ENCODE data around the gene EMP3. TPM values are rescaled to one million over a fixed set of nuclear protein-coding genes. Genes with fewer than 3 reads are reported as not detected.

The EMP3 gene
- total and polyA plus RNA-seq, 2 of the 13 experiments (the other 11 are each of a cell fraction or from before 2014, with no cell fraction given), result 2.2 to 7.8 TPM

DNA sequence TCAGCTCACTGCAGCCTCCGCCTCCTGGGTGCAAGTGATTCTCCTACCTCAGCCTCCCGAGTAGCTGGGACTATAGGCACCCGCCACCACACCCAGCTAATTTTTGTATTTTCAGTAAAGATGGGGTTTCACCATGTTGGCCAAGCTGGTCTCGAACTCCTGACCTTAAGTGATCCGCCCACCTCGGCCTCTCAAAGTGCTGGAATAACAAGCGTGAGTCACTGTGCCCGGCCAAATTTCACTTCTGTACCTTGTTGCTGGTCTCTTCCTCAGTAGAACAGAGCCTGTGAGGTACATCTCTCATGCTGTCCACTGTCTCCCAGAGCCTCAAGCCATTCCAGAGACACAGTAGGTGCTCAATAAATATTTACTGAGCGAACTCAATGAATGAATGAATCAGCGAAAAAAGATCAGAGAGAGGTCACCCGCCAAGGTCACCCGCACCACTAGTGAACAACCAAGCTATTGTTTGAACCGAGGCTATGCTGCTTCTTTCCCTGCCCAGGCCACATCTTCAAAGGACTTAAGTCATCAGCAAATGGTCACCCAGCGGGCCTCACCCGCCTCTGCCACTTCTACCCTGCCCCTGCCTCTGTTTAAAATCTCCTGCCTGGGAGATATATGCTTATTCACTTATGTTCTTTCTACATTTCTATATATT is 29.1 kb downstream of the EMP3 start (continued):
- TF ChIP-seq, protein P1, sequence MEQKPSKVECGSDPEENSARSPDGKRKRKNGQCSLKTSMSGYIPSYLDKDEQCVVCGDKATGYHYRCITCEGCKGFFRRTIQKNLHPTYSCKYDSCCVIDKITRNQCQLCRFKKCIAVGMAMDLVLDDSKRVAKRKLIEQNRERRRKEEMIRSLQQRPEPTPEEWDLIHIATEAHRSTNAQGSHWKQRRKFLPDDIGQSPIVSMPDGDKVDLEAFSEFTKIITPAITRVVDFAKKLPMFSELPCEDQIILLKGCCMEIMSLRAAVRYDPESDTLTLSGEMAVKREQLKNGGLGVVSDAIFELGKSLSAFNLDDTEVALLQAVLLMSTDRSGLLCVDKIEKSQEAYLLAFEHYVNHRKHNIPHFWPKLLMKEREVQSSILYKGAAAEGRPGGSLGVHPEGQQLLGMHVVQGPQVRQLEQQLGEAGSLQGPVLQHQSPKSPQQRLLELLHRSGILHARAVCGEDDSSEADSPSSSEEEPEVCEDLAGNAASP (CRISPR knock-in tag; IDR thresholded peaks at IDR 0.05; ENCODE audit: borderline replicate concordance), result peak; percentile 82; the same call in 1 of the 2 replicates
- TF ChIP-seq HNF4A (CRISPR knock-in tag; IDR thresholded peaks at IDR 0.05) (peak; percentile 70), SOX13 (IDR thresholded peaks at IDR 0.05) (peak; percentile 93), SOX13 (CRISPR knock-in tag; conservative IDR thresholded peaks at IDR 0.05 in 1 of 2, IDR thresholded peaks at IDR 0.05 in 1 of 2) (peak in 1 of 2 experiments; percentile 96; a peak in 2 of 4 replicates), POLR2A (IDR thresholded peaks at IDR 0.05; ENCODE audit: insufficient read depth in 1 of 2, low read depth in 2 of 2, low read length in 2 of 2) (peak in 1 of 2 experiments; percentile 45; a peak in 2 of 4 replicates), ZSCAN22 (CRISPR knock-in tag; IDR thresholded peaks at IDR 0.05) (peak; percentile 76; the same call in 1 of the 2 replicates), ZNF788 (CRISPR knock-in tag; IDR thresholded peaks at IDR 0.05; ENCODE audit: borderline replicate concordance) (peak; percentile 34; the same call in 1 of the 2 replicates), ZMYM4 (CRISPR knock-in tag; IDR thresholded peaks at IDR 0.05) (peak; percentile 80), NFE2L2 (IDR thresholded peaks at IDR 0.05; ENCODE audit: low read length) (peak; percentile 97), SOX6 (IDR thresholded peaks at IDR 0.05) (no peak), SOX6 (CRISPR knock-in tag; IDR thresholded peaks at IDR 0.05) (peak; percentile 100), TBP (CRISPR knock-in tag; IDR thresholded peaks at IDR 0.05) (no peak), ZNF672 (CRISPR knock-in tag; IDR thresholded peaks at IDR 0.05) (no peak), SP140L (CRISPR knock-in tag; IDR thresholded peaks at IDR 0.05; ENCODE audit: borderline replicate concordance) (0 out of 2 replicates have a peak, but pooled peaks have one; percentile 44), ZFP41 (CRISPR knock-in tag; IDR thresholded peaks at IDR 0.05; ENCODE audit: borderline replicate concordance) (no peak), ZNF567 (CRISPR knock-in tag; IDR thresholded peaks at IDR 0.05; ENCODE audit: borderline replicate concordance) (no peak), KLF15 (CRISPR knock-in tag; IDR thresholded peaks at IDR 0.05; ENCODE audit: borderline replicate concordance) (no peak)
- TF ChIP-seq, protein P2, sequence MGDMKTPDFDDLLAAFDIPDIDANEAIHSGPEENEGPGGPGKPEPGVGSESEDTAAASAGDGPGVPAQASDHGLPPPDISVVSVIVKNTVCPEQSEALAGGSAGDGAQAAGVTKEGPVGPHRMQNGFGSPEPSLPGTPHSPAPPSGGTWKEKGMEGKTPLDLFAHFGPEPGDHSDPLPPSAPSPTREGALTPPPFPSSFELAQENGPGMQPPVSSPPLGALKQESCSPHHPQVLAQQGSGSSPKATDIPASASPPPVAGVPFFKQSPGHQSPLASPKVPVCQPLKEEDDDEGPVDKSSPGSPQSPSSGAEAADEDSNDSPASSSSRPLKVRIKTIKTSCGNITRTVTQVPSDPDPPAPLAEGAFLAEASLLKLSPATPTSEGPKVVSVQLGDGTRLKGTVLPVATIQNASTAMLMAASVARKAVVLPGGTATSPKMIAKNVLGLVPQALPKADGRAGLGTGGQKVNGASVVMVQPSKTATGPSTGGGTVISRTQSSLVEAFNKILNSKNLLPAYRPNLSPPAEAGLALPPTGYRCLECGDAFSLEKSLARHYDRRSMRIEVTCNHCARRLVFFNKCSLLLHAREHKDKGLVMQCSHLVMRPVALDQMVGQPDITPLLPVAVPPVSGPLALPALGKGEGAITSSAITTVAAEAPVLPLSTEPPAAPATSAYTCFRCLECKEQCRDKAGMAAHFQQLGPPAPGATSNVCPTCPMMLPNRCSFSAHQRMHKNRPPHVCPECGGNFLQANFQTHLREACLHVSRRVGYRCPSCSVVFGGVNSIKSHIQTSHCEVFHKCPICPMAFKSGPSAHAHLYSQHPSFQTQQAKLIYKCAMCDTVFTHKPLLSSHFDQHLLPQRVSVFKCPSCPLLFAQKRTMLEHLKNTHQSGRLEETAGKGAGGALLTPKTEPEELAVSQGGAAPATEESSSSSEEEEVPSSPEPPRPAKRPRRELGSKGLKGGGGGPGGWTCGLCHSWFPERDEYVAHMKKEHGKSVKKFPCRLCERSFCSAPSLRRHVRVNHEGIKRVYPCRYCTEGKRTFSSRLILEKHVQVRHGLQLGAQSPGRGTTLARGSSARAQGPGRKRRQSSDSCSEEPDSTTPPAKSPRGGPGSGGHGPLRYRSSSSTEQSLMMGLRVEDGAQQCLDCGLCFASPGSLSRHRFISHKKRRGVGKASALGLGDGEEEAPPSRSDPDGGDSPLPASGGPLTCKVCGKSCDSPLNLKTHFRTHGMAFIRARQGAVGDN (CRISPR knock-in tag; IDR thresholded peaks at IDR 0.05), result peak; percentile 54
- TF ChIP-seq, protein P3, sequence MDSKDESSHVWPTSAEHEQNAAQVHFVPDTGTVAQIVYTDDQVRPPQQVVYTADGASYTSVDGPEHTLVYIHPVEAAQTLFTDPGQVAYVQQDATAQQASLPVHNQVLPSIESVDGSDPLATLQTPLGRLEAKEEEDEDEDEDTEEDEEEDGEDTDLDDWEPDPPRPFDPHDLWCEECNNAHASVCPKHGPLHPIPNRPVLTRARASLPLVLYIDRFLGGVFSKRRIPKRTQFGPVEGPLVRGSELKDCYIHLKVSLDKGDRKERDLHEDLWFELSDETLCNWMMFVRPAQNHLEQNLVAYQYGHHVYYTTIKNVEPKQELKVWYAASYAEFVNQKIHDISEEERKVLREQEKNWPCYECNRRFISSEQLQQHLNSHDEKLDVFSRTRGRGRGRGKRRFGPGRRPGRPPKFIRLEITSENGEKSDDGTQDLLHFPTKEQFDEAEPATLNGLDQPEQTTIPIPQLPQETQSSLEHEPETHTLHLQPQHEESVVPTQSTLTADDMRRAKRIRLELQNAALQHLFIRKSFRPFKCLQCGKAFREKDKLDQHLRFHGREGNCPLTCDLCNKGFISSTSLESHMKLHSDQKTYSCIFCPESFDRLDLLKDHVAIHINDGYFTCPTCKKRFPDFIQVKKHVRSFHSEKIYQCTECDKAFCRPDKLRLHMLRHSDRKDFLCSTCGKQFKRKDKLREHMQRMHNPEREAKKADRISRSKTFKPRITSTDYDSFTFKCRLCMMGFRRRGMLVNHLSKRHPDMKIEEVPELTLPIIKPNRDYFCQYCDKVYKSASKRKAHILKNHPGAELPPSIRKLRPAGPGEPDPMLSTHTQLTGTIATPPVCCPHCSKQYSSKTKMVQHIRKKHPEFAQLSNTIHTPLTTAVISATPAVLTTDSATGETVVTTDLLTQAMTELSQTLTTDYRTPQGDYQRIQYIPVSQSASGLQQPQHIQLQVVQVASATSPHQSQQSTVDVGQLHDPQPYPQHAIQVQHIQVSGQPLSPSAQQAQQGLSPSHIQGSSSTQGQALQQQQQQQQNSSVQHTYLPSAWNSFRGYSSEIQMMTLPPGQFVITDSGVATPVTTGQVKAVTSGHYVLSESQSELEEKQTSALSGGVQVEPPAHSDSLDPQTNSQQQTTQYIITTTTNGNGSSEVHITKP (CRISPR knock-in tag; IDR thresholded peaks at IDR 0.05; ENCODE audit: low read depth), result peak; percentile 84
- TF ChIP-seq, protein P4, sequence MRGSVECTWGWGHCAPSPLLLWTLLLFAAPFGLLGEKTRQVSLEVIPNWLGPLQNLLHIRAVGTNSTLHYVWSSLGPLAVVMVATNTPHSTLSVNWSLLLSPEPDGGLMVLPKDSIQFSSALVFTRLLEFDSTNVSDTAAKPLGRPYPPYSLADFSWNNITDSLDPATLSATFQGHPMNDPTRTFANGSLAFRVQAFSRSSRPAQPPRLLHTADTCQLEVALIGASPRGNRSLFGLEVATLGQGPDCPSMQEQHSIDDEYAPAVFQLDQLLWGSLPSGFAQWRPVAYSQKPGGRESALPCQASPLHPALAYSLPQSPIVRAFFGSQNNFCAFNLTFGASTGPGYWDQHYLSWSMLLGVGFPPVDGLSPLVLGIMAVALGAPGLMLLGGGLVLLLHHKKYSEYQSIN (CRISPR knock-in tag; IDR thresholded peaks at IDR 0.05; ENCODE audit: borderline replicate concordance), result no peak
